Sigmoid colon (tissue), 7 donors: Measurements from ENCODE around the gene ZBTB33. TPM values are rescaled to one million over a fixed set of nuclear protein-coding genes. Genes with fewer than 3 reads are reported as not detected.

Source experiments
- DNase-seq: peaks from one replicate; pipeline ENCODE4 v3.0.0-alpha.2; 2019
- H3K27ac ChIP-seq, 4 donors: fragments of 200-600 bp; sonication (generic); one replicate each; pipeline ENCODE4 v1.5.1; 2016 to 2019; ENCODE audit warnings: mild to moderate bottlenecking in 1 of 4
- H3K27me3 ChIP-seq, 3 donors: fragments of 200-600 bp; sonication (generic); one replicate each; pipeline ENCODE4 v1.5.1; 2019; ENCODE audit warnings: mild to moderate bottlenecking in 1 of 3
- H3K36me3 ChIP-seq, 4 donors: fragments of 200-600 bp; sonication (generic); one replicate each; pipeline ENCODE4 v1.5.1; 2016 to 2019
- H3K4me1 ChIP-seq, 4 donors: fragments of 200-600 bp; sonication (generic); one replicate each; pipeline ENCODE4 v1.5.1; 2017 to 2019
- H3K4me3 ChIP-seq, 4 donors: fragments of 200-600 bp; sonication (generic); one replicate each; pipeline ENCODE4 v1.5.1; 2017 to 2019; ENCODE audit warnings: mild to moderate bottlenecking in 2 of 4, moderate library complexity in 1 of 4
- H3K9me3 ChIP-seq, 4 donors: fragments of 200-600 bp in 3 of 4; sonication (generic) in 3 of 4; one replicate each; pipeline versions ENCODE4 v1.5.1 to v1.6.1; 2013 to 2019
- CTCF ChIP-seq, 4 experiments: fragments of 450-650 bp in 3 of 4; fragments of 200-600 bp in 1 of 4; IDR thresholded peaks; one replicate each; pipeline ENCODE4 v1.5.1; 2016 to 2019; ENCODE audit warnings: antibody characterized with exemption in 4 of 4, mild to moderate bottlenecking in 3 of 4, moderate library complexity in 2 of 4
- EP300 ChIP-seq, 4 donors: sonication (generic); formaldehyde crosslinking; IDR thresholded peaks; one replicate each; pipeline ENCODE4 v1.6.1; 2017; ENCODE audit warnings: antibody characterized with exemption in 4 of 4
- POLR2A ChIP-seq, 2 donors: fragments of 450-650 bp; IDR thresholded peaks; one replicate each; pipeline ENCODE4 v1.6.1; 2016; ENCODE audit warnings: antibody characterized with exemption in 2 of 2, mild to moderate bottlenecking in 2 of 2, moderate library complexity in 2 of 2
- POLR2AphosphoS5 ChIP-seq, 4 donors: sonication (generic); formaldehyde crosslinking; IDR thresholded peaks; one replicate each; pipeline ENCODE4 v1.6.1; 2017; ENCODE audit warnings: antibody characterized with exemption in 4 of 4
- WGBS, 2 donors: extraction: QIAGEN DNeasy Blood & Tissue Kit; methylation state at CpG; one replicate each; pipeline ENCODE4 v1.1.7; 2013; 5-methylcytosine and 5-hydroxymethylcytosine counted together
- intact Hi-C: fragments of 100-400 bp; cut with DNase I; formaldehyde crosslinking; loops from one replicate; pipeline ENCODE4 v1.15.1; 2023
- polyA plus RNA-seq, 3 donors: library from polyadenylated mRNA; stranded (reverse); fragments of 200-250 nt; gene quantifications; one replicate each; pipeline ENCODE4 v1.2.3, GENCODE V29; 2013
- total RNA-seq, 4 donors: library from RNA; depleted of rRNA; stranded (reverse); fragments of >200 nt; gene quantifications; one replicate each; pipeline ENCODE4 v1.1.0, GENCODE V29; 2016
- donor health status: healthy with polysubstance abuse.
- donor health status: Bipolar disorder and iron deficiency.
- donor health status: healthy.

ZBTB33 gene
- total and polyA plus RNA-seq, 7 donors: 4.2 to 13.2 (median 5.8) TPM

DNA sequence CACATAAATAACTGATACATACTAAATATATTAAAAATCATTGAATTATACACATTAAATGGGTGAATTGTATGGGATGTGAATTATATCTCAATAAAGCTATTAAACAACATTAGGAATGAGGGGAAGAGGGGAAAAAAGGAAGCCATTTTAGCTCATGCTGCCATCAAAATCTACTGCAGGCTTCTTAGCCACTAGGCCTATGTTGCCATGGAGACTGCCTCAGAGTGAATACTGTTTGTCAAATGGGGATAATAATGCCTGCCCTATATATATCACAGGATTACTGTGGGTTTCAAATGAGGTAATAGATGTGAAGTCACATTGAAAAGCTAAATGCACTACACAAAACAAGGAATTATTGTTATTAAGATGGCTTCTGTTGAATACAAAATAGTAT is 39.5 kb downstream of the ZBTB33 start:
- Histone ChIP-seq H3K4me3 (no peak overlapping the region), H3K27ac (no peak overlapping the region), H3K36me3 (no peaks in the 10 kb centered on the region), H3K27me3 (no peaks in the 10 kb centered on the region), H3K4me1 (no peaks in the 10 kb centered on the region), H3K9me3 (no peaks in the 10 kb centered on the region)
- no peak for DNase-seq
- TF ChIP-seq POLR2AphosphoS5 (IDR thresholded peaks at IDR 0.05): no peak
- TF ChIP-seq CTCF (IDR thresholded peaks at IDR 0.05): no peak
- TF ChIP-seq EP300 (IDR thresholded peaks at IDR 0.05): no peak
- no peak for TF ChIP-seq POLR2A (IDR thresholded peaks at IDR 0.05)
- intact Hi-C loops: no loop called here

DNA sequence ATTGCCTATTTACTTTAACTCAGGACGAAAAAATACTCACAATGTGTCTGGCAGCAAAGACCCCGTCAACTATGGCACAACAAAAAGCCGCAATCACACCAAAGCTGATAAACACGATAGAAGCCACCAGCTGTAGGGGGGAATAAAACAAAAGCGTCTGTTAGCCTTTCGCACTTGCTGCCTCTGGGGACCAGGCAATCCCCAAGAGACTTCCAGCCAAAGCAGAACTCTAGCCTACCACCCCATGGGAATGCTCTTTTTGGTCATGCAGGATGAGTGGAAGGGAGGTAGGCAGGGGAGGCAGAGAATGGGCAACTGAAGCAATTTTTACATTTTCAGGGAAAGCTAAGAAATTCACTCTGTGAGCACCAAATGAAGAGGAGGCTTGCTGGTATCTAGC is 40.6 kb downstream of the ZBTB33 start:
- no peak for DNase-seq
- intact Hi-C loops: no loop called here
- Histone ChIP-seq H3K9me3 (no peaks in the 10 kb centered on the region), H3K27ac (no peak overlapping the region), H3K27me3 (no peaks in the 10 kb centered on the region), H3K4me3 (no peak overlapping the region), H3K36me3 (no peaks in the 10 kb centered on the region), H3K4me1 (no peaks in the 10 kb centered on the region)
- 72 to 96% methylated on average over 6 of the region's 6 CpGs for WGBS, 2 donors
- TF ChIP-seq POLR2A (IDR thresholded peaks at IDR 0.05) (no peak), POLR2AphosphoS5 (IDR thresholded peaks at IDR 0.05) (no peak), CTCF (IDR thresholded peaks at IDR 0.05) (no peak)

DNA sequence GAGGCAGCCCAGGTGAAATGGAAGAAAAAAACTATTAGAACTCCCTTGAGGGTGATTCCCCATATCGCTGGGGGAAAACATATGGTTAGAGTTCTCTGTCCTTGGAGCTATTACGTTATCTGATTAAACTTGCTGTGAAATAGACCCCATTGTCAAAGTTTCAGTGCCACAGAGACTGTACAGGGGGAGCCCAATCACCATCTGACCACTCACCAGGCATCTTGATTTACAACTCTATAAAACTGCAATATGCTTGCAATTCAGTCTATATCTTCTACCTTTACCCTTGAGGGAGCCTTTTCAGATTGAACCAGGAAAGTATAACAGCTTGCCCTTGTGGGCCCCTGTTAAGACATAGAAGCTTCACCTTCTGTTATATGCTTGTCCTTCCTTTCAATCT is 42.4 kb downstream of the ZBTB33 start:
- H3K9me3 ChIP-seq: no peaks in the 10 kb centered on the region
- no peak overlapping the region for H3K27ac ChIP-seq
- H3K4me3 ChIP-seq: no peak overlapping the region
- TF ChIP-seq CTCF (IDR thresholded peaks at IDR 0.05) (no peak), POLR2A (IDR thresholded peaks at IDR 0.05) (no peak), EP300 (IDR thresholded peaks at IDR 0.05) (no peak), POLR2AphosphoS5 (IDR thresholded peaks at IDR 0.05) (no peak)
- intact Hi-C loops: no loop called here
- no peak for DNase-seq
- H3K36me3 ChIP-seq: no peaks in the 10 kb centered on the region
- no peaks in the 10 kb centered on the region for H3K4me1 ChIP-seq
- 58 to 76% methylated on average over 2 of the region's 2 CpGs for whole genome bisulfite sequencing, 2 donors
- no peaks in the 10 kb centered on the region for H3K27me3 ChIP-seq

DNA sequence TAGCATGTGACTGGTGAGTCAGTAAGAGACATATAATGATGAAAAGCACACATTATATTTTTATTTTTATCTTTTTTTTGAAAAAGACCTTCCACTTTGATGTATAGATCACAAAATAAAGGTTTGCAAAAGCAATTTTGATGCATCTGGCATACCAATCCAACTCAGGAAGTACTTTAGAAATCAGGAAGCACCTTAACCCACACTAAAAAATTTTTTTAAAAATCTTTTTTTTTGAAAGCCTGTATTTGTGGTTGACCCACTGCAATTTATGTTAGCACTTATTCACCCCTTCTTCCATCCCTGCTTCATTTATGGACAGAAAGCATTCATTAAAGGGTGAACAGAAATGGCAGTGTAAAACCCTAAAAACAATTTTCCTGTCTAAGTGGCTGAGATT is 44.0 kb downstream of the ZBTB33 start:
- H3K27ac ChIP-seq: no peak overlapping the region
- H3K4me1 ChIP-seq: no peaks in the 10 kb centered on the region
- no peaks in the 10 kb centered on the region for H3K36me3 ChIP-seq
- no peak for TF ChIP-seq CTCF (IDR thresholded peaks at IDR 0.05)
- TF ChIP-seq POLR2A (IDR thresholded peaks at IDR 0.05): no peak
- TF ChIP-seq EP300 (IDR thresholded peaks at IDR 0.05): no peak
- TF ChIP-seq POLR2AphosphoS5 (IDR thresholded peaks at IDR 0.05): no peak
- no peak for DNase-seq
- H3K27me3 ChIP-seq: no peaks in the 10 kb centered on the region
- intact Hi-C loops: no loop called here
- H3K9me3 ChIP-seq: no peaks in the 10 kb centered on the region
- H3K4me3 ChIP-seq: no peak overlapping the region

DNA sequence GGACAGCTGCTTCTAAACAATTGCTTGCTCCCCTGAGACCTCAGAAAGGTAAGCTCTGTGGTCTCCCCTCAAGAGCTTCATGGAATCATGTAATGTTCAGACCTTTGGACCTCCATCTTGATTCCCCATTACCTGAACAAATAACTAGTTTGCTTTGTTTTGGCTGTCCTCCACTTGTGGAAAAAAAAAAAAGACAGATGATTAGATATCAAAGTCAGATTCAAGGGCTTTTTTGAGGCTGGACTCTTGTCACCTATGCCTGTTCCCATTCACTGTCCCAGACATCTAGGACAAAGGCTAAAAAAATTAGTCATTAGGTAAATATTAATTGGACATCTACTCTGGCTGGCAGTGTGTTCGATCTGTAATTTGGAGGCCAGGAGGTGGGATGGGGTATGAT is 47.3 kb downstream of the ZBTB33 start:
- Histone ChIP-seq H3K4me3 (no peak overlapping the region), H3K9me3 (no peaks in the 10 kb centered on the region), H3K27me3 (no peaks in the 10 kb centered on the region), H3K4me1 (no peaks in the 10 kb centered on the region), H3K27ac (no peak overlapping the region), H3K36me3 (no peaks in the 10 kb centered on the region)
- intact Hi-C loops: no loop called here
- no peak for DNase-seq
- WGBS, 2 donors: 93 to 96% methylated on average over 1 of the region's 1 CpG
- no peak for TF ChIP-seq POLR2AphosphoS5 (IDR thresholded peaks at IDR 0.05)
- TF ChIP-seq POLR2A (IDR thresholded peaks at IDR 0.05): no peak
- TF ChIP-seq CTCF (IDR thresholded peaks at IDR 0.05): no peak
- no peak for TF ChIP-seq EP300 (IDR thresholded peaks at IDR 0.05)
